CD4-positive, alpha-beta T cell (primary cell): ENCODE results near the gene RPL39L. TPM values are rescaled to one million over a fixed set of nuclear protein-coding genes. Genes with fewer than 3 reads are reported as not detected.

Source experiments
- ATAC-seq: fragments of 200-7000 bp; cut with Tn5 transposase; one replicate; pipeline ENCODE4 v1.10.0; 2022; ENCODE audit warnings: mild to moderate bottlenecking; ENCODE audit not compliant: poor library complexity
- CTCF ChIA-PET: fragments of 350-600 bp; sonication (Branson Sonifier 250); formaldehyde crosslinking; loops from one replicate; lab custom pipeline; 2021; ENCODE audit warnings: antibody characterized with exemption, inconsistent platforms; lab: Charles Lee
- POLR2A ChIA-PET: fragments of 350-600 bp; sonication (Branson Sonifier 250); formaldehyde crosslinking; loops from one replicate; lab custom pipeline; 2021; ENCODE audit warnings: antibody characterized with exemption, inconsistent platforms; lab: Charles Lee
- DNase-seq, 14 experiments: peaks; one replicate each; pipeline ENCODE4 v3.0.0-alpha.2; 2013 to 2020; ENCODE audit warnings: mixed read lengths in 2 of 14
- H3K27ac ChIP-seq, 2 donors: one replicate each; pipeline versions ENCODE4 v1.5.1 to v1.7.0; 2013; ENCODE audit warnings: low read length in 2 of 2, low read depth in 1 of 2, mild to moderate bottlenecking in 1 of 2
- H3K27me3 ChIP-seq, 2 experiments: 1 replicate in 1 of 2; 2 replicates in 1 of 2; pipeline versions ENCODE4 v1.6.1 to v1.7.0; 2013; ENCODE audit warnings: low read length in 2 of 2, control low read depth in 1 of 2, mild to moderate bottlenecking in 1 of 2, moderate library complexity in 1 of 2; ENCODE audit not compliant: insufficient read depth in 2 of 2, control insufficient read depth in 1 of 2
- H3K36me3 ChIP-seq: one replicate; pipeline ENCODE4 v1.6.1; 2013; ENCODE audit warnings: low read length, control low read depth; ENCODE audit not compliant: insufficient read depth
- H3K4me1 ChIP-seq: one replicate; pipeline ENCODE4 v1.6.1; 2013; ENCODE audit warnings: low read length, control low read depth; ENCODE audit not compliant: insufficient read depth
- H3K4me3 ChIP-seq: one replicate; pipeline ENCODE4 v1.5.1; 2013; ENCODE audit warnings: mild to moderate bottlenecking, low read length, moderate library complexity
- H3K9me3 ChIP-seq, 2 experiments: 1 replicate in 1 of 2; 2 replicates in 1 of 2; pipeline versions ENCODE4 v1.6.1 to v1.7.0; 2013; ENCODE audit warnings: low read length in 2 of 2, mild to moderate bottlenecking in 2 of 2, control low read depth in 1 of 2, moderate library complexity in 1 of 2; ENCODE audit not compliant: control insufficient read depth in 1 of 2, insufficient read depth in 1 of 2
- H3K27ac Mint-ChIP-seq: one replicate; pipeline ENCODE4 v1.8.0; 2020; ENCODE audit warnings: mixed read lengths
- H3K27me3 Mint-ChIP-seq: one replicate; pipeline ENCODE4 v1.8.0; 2021; ENCODE audit warnings: mixed read lengths
- H3K36me3 Mint-ChIP-seq: one replicate; pipeline ENCODE4 v1.8.0; 2021; ENCODE audit warnings: low read depth, mixed read lengths
- H3K4me1 Mint-ChIP-seq: one replicate; pipeline ENCODE4 v1.8.0; 2021; ENCODE audit warnings: low read depth, mixed read lengths
- H3K4me3 Mint-ChIP-seq: one replicate; pipeline ENCODE4 v1.8.0; 2020; ENCODE audit warnings: mild to moderate bottlenecking, mixed read lengths
- H3K9me3 Mint-ChIP-seq: one replicate; pipeline ENCODE4 v1.8.0; 2020; ENCODE audit warnings: mixed read lengths
- intact Hi-C, 2 experiments: fragments of 100-400 bp; cut with DNase I in 1 of 2; cut with micrococcal nuclease in 1 of 2; formaldehyde crosslinking; loops; one replicate each; pipeline versions ENCODE4 v1.15.1 to v1.9.0; 2023 to 2025; cut with DNase I, micrococcal nuclease
- total RNA-seq, 174 experiments: library from RNA in 2 of 174; stranded (reverse) in 2 of 174; gene quantifications; one replicate each; pipeline ENCODE4 v1.2.3 and lab custom pipeline; 2021 to 2026
- TF ChIP-seq, protein P1 (sequence below): fragments of 200-600 bp; IDR thresholded peaks from one replicate; pipeline ENCODE4 v1.8.0; 2022; ENCODE audit warnings: antibody characterized with exemption, mild to moderate bottlenecking

Gene RPL39L
- total RNA-seq, 2 experiments from 2014 or later: 1.1 to 1.7 TPM

DNA sequence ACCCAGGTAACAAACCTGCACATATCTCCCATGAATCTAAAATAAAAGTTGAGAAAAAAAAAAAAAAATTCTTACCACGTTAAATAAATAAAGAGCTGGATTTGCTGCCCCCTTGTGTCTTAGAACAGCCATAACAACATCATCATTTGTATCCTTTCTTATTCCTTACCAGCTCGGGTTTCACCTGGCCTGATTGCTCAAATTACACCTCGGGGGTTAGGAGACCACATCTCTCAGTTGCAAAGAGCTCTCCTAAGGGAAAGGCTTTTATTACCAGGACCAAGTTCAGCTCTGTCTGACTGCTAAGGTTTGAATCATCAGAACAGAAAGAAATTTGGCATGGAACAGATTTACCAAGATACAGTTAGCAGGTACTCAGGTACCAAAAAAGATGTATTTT lies 25.8 kb upstream of the RPL39L start:
- H3K9me3 Mint-ChIP-seq: no peaks in the 10 kb centered on the region
- no peaks in the 10 kb centered on the region for H3K36me3 ChIP-seq
- DNase-seq (peak in 10 of 14 experiments; percentile 3 to 84 (median 28)), ATAC-seq (peak; percentile 81)
- H3K9me3 ChIP-seq: no peaks in the 10 kb centered on the region
- H3K27ac ChIP-seq: no peak overlapping the region
- TF ChIP-seq, protein P1, sequence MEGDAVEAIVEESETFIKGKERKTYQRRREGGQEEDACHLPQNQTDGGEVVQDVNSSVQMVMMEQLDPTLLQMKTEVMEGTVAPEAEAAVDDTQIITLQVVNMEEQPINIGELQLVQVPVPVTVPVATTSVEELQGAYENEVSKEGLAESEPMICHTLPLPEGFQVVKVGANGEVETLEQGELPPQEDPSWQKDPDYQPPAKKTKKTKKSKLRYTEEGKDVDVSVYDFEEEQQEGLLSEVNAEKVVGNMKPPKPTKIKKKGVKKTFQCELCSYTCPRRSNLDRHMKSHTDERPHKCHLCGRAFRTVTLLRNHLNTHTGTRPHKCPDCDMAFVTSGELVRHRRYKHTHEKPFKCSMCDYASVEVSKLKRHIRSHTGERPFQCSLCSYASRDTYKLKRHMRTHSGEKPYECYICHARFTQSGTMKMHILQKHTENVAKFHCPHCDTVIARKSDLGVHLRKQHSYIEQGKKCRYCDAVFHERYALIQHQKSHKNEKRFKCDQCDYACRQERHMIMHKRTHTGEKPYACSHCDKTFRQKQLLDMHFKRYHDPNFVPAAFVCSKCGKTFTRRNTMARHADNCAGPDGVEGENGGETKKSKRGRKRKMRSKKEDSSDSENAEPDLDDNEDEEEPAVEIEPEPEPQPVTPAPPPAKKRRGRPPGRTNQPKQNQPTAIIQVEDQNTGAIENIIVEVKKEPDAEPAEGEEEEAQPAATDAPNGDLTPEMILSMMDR: peak; percentile 82
- H3K27ac Mint-ChIP-seq: no peak overlapping the region
- H3K4me1 Mint-ChIP-seq: peaks cover 12% of the 10 kb centered on the region
- H3K27me3 Mint-ChIP-seq: no peaks in the 10 kb centered on the region
- ChIA-PET CTCF (interaction anchor here (0.7 to 4.3 kb wide), 27 partner anchors 9 to 1115 kb away, joined by 3 to 64 read pairs (median 3); partner anchors contain the start of gene RPL39L), POLR2A (interaction anchor here (0.6 to 2.8 kb wide), 11 partner anchors 26 to 382 kb away, joined by 3 to 19 read pairs (median 4); partner anchors contain the start of genes EIF4A2 and RPL39L)
- no peak overlapping the region for H3K4me3 ChIP-seq
- H3K27me3 ChIP-seq: no peaks in the 10 kb centered on the region
- peaks cover 5% of the 10 kb centered on the region for H3K4me1 ChIP-seq
- no peaks in the 10 kb centered on the region for H3K36me3 Mint-ChIP-seq
- H3K4me3 Mint-ChIP-seq: no peak overlapping the region
- intact Hi-C loops: loop anchor here (1.0 to 5.0 kb wide), 4 partner anchors 51 to 548 kb away; no protein-coding TSS in a partner anchor

DNA sequence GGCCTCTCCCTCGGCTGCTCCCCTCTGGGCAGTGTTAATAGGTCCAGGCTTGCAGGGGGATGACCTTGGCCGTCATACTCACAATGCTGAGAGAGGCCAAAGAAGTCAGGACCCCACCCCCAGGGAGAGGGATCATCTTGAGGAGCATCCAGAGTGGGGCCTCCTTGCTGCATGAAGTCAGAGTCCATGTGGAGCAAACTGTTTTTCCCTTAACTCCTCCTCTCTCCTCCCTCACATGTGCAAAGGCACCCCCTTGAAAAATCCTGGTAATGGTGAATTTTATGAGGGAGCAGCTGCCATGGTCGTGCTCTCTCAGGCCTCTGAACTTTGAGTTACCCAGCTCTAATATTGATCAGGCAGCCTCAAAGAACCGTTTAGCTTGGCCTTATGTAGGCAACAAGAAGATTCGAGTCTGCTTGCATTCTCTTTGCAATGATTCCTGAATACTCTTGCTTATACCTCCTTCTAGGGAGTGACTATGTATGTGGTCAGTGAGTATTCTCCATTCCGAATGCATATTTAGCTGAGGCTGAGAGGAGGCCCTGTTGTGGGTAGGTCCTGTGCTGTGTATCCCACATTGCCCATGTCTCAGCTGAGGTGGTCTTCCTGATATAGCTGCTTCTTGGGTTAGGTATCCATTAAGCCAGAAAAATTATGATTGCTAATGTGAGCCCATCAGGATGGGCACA lies 23.1 kb upstream of the RPL39L start:
- ATAC-seq: no peak
- intact Hi-C loops: no loop called here
- Mint-ChIP-seq H3K9me3 (no peaks in the 10 kb centered on the region), H3K36me3 (no peaks in the 10 kb centered on the region), H3K4me1 (no peaks in the 10 kb centered on the region), H3K27me3 (no peaks in the 10 kb centered on the region), H3K4me3 (no peak overlapping the region), H3K27ac (no peak overlapping the region)
- H3K9me3 ChIP-seq: no peaks in the 10 kb centered on the region
- H3K4me1 ChIP-seq: peaks cover 5% of the 10 kb centered on the region
- TF ChIP-seq, protein P1: no peak
- H3K27me3 ChIP-seq: no peaks in the 10 kb centered on the region
- H3K4me3 ChIP-seq: no peak overlapping the region
- CTCF ChIA-PET: interaction anchor here (0.9 to 4.3 kb wide), 2 partner anchors 49 to 313 kb away, joined by 8 to 23 read pairs; no protein-coding TSS in a partner anchor
- H3K27ac ChIP-seq: no peak overlapping the region
- DNase-seq: no peak
- H3K36me3 ChIP-seq: no peaks in the 10 kb centered on the region
- POLR2A ChIA-PET: interaction anchor here (1.4 kb wide), 1 partner anchor 23 kb away, joined by 4 read pairs; the partner anchor contains the start of gene RPL39L

DNA sequence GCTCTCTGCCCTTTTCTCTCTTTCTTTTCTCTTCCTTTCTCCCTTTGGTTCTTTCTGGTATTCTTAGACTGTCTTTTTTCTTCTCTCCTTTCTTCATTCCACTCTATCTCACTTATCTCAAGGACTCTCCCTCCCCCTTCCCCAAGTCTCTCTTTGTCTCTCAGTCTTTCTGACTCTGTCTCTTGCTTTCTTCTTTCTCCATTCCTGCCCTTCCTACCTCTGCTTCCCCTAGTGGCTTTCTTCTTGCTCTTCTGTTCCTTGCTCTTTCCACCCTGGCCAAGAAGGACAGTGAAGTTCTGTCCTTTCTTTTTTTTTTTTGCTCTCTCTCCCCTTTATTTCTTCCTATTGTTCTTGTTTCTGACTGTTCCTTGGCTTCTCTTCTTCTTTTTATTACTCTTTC lies 22.3 kb upstream of the RPL39L start:
- CTCF ChIA-PET: no interaction called here
- intact Hi-C loops: no loop called here

More for the DNA sequence above, 22.3 kb upstream of the RPL39L start:
- DNase-seq (no peak), ATAC-seq (no peak)
- TF ChIP-seq, protein P1: no peak
- Mint-ChIP-seq H3K27ac (no peak overlapping the region), H3K9me3 (no peaks in the 10 kb centered on the region), H3K36me3 (no peaks in the 10 kb centered on the region), H3K4me1 (no peaks in the 10 kb centered on the region), H3K4me3 (no peak overlapping the region), H3K27me3 (no peaks in the 10 kb centered on the region)
- no peak overlapping the region for H3K27ac ChIP-seq
- no peaks in the 10 kb centered on the region for H3K9me3 ChIP-seq
- no peaks in the 10 kb centered on the region for H3K36me3 ChIP-seq
- H3K4me3 ChIP-seq: no peak overlapping the region
- no peaks in the 10 kb centered on the region for H3K27me3 ChIP-seq
- POLR2A ChIA-PET: no interaction called here
- peaks cover 5% of the 10 kb centered on the region for H3K4me1 ChIP-seq
